ENCODE results near the gene PSMD13. TPM values are rescaled to one million over a fixed set of nuclear protein-coding genes. Genes with fewer than 3 reads are reported as not detected.
A peak's percentile ranks its signal among the peaks of the same experiment; 100 is the strongest.

Gene PSMD13
- total and polyA plus RNA-seq, 2 donors from 2014 or later: 87.7 to 115 TPM

- no peaks in the 10 kb centered on the region for H3K27me3 ChIP-seq (ENCODE audit: control insufficient read depth, insufficient read depth, low read length)
- no peak overlapping the region for H3K27ac ChIP-seq (ENCODE audit: low read depth in 2 of 2, low read length in 2 of 2)
- H3K9ac ChIP-seq (ENCODE audit: low read length in 3 of 3): no peak overlapping the region
- H3K36me3 ChIP-seq (ENCODE audit: control insufficient read depth in 2 of 3, insufficient read depth in 3 of 3, low read length in 3 of 3): peaks cover 0 to 2% (median 0%) of the 10 kb centered on the region in 3 donors
- intact Hi-C loops (cut with DNase I): no loop called here
- peak in 1 of 5 donors; percentile 35 for DNase-seq
- no peak for FAIRE-seq
- H3K4me3 ChIP-seq (ENCODE audit: low read length in 3 of 3): no peak overlapping the region
- peaks cover 0 to 15% (median 11%) of the 10 kb centered on the region in 3 donors for H3K4me1 ChIP-seq (ENCODE audit: control insufficient read depth in 2 of 3, insufficient read depth in 2 of 3, low read depth in 1 of 3, low read length in 3 of 3)
- H3K9me3 ChIP-seq (ENCODE audit: control insufficient read depth in 2 of 3, insufficient read depth in 1 of 3, low read length in 3 of 3): no peaks in the 10 kb centered on the region
- no peak for TF ChIP-seq CTCF (IDR thresholded peaks at IDR 0.05; ENCODE audit: borderline replicate concordance, extremely low read depth, insufficient read depth)
Measured at GRCh38 chr11:232783-233565, 3.8 kb upstream of the PSMD13 start.

- Histone ChIP-seq H3K27ac (ENCODE audit: low read depth in 2 of 2, low read length in 2 of 2) (no peak overlapping the region), H3K9me3 (ENCODE audit: control insufficient read depth in 2 of 3, insufficient read depth in 1 of 3, low read length in 3 of 3) (no peaks in the 10 kb centered on the region), H3K27me3 (ENCODE audit: control insufficient read depth, insufficient read depth, low read length) (no peaks in the 10 kb centered on the region), H3K4me1 (ENCODE audit: control insufficient read depth in 2 of 3, insufficient read depth in 2 of 3, low read depth in 1 of 3, low read length in 3 of 3) (peaks cover 0 to 19% (median 12%) of the 10 kb centered on the region in 3 donors), H3K4me3 (ENCODE audit: low read length in 3 of 3) (peak overlapping the region; percentile 91 to 97 (median 93)), H3K9ac (ENCODE audit: low read length in 3 of 3) (peak overlapping the region; percentile 15 to 91 (median 54)), H3K36me3 (ENCODE audit: control insufficient read depth in 2 of 3, insufficient read depth in 3 of 3, low read length in 3 of 3) (no peaks in the 10 kb centered on the region)
- intact Hi-C loops (cut with DNase I): no loop called here
- FAIRE-seq (no peak), DNase-seq (no peak)
- no peak for TF ChIP-seq CTCF (IDR thresholded peaks at IDR 0.05; ENCODE audit: borderline replicate concordance, extremely low read depth, insufficient read depth)
Measured at GRCh38 chr11:235180-235579, 1.6 kb upstream of the PSMD13 start.

GRCh38 chr11:235609-235996 lies 1.2 kb upstream of the PSMD13 start:
- peaks cover 0 to 19% (median 12%) of the 10 kb centered on the region in 3 donors for H3K4me1 ChIP-seq (ENCODE audit: control insufficient read depth in 2 of 3, insufficient read depth in 2 of 3, low read depth in 1 of 3, low read length in 3 of 3)
- TF ChIP-seq CTCF (IDR thresholded peaks at IDR 0.05; ENCODE audit: borderline replicate concordance, extremely low read depth, insufficient read depth): no peak
- intact Hi-C loops (cut with DNase I): no loop called here
- H3K9ac ChIP-seq (ENCODE audit: low read length in 3 of 3): peak overlapping the region; percentile 54 to 91 (median 66)
- peak overlapping the region; percentile 49 to 64 for H3K27ac ChIP-seq (ENCODE audit: low read depth in 2 of 2, low read length in 2 of 2)
- DNase-seq (no peak), FAIRE-seq (no peak)
- H3K27me3 ChIP-seq (ENCODE audit: control insufficient read depth, insufficient read depth, low read length): no peaks in the 10 kb centered on the region
- H3K36me3 ChIP-seq (ENCODE audit: control insufficient read depth in 2 of 3, insufficient read depth in 3 of 3, low read length in 3 of 3): no peaks in the 10 kb centered on the region
- H3K4me3 ChIP-seq (ENCODE audit: low read length in 3 of 3): peak overlapping the region; percentile 91 to 97 (median 93)
- no peaks in the 10 kb centered on the region for H3K9me3 ChIP-seq (ENCODE audit: control insufficient read depth in 2 of 3, insufficient read depth in 1 of 3, low read length in 3 of 3)
